GM12878 (cell line): ENCODE measurements around the gene MAP3K7CL. TPM values are rescaled to one million over a fixed set of nuclear protein-coding genes. Genes with fewer than 3 reads are reported as not detected.

Experiments
- ATAC-seq: fragments of 200-7000 bp; cut with Tn5 transposase; 3 replicates; pipeline ENCODE4 v1.9.1; 2020; ENCODE audit warnings: mild to moderate bottlenecking, moderate library complexity
- BruUV-seq: library from RNA; stranded (reverse); fragments of 400-500 nt; replicated peaks from 2 replicates; lab custom pipeline; 2021; lab: Mats Ljungman, UMichigan
- CTCF ChIA-PET: fragments of 300-600 bp; sonication (Branson Sonifier 250); formaldehyde crosslinking; extraction: SDS; loops from one replicate; lab custom pipeline; 2021; ENCODE audit warnings: inconsistent platforms; lab: Yijun Ruan, JAX
- POLR2A ChIA-PET: fragments of 350-600 bp; formaldehyde crosslinking; extraction: SDS; loops from one replicate; lab custom pipeline; 2021; ENCODE audit warnings: inconsistent platforms; lab: Charles Lee
- RAD21 ChIA-PET: fragments of 300-600 bp; sonication (Branson Sonifier 250); formaldehyde crosslinking; loops from one replicate; lab custom pipeline; 2023; ENCODE audit warnings: antibody characterized with exemption; ENCODE audit not compliant: unreplicated experiment; lab: Charles Lee
- SMC1A ChIA-PET: fragments of 300-600 bp; sonication (Branson Sonifier 250); formaldehyde crosslinking; loops from one replicate; lab custom pipeline; 2023; ENCODE audit not compliant: unreplicated experiment, uncharacterized antibody; lab: Charles Lee
- DNase-seq: peaks from one replicate; pipeline ENCODE4 v3.0.0-alpha.2; 2011; ENCODE audit warnings: low read depth, low spot score
- FAIRE-seq: peaks from 3 replicates; lab custom pipeline; 2011; peaks lifted over from hg19 to GRCh38; lab: Jason Lieb, UNC
- H2AFZ ChIP-seq: 2 replicates; pipeline ENCODE4 v1.6.0; 2011; ENCODE audit warnings: low read depth, low read length, control low read depth; ENCODE audit not compliant: control insufficient read depth
- H3K27ac ChIP-seq: 2 replicates; pipeline ENCODE4 v1.5.1; 2011; ENCODE audit warnings: control low read depth; ENCODE audit not compliant: control insufficient read depth, insufficient read depth
- H3K27me3 ChIP-seq, 2 experiments: replicated peaks in 1 of 2; 2 replicates each; pipeline versions ENCODE4 v1.6.0 to v1.6.1; 2011; ENCODE audit warnings: low read length in 1 of 2; ENCODE audit not compliant: control insufficient read depth in 2 of 2, insufficient read depth in 2 of 2
- H3K36me3 ChIP-seq, 2 experiments: 2 replicates each; pipeline ENCODE4 v1.5.1; 2011; ENCODE audit warnings: low read length in 1 of 2; ENCODE audit not compliant: control insufficient read depth in 2 of 2, insufficient read depth in 2 of 2
- H3K4me1 ChIP-seq: 2 replicates; pipeline ENCODE4 v1.6.1; 2011; ENCODE audit warnings: mild to moderate bottlenecking, low read length, moderate library complexity, mixed read lengths; ENCODE audit not compliant: control insufficient read depth, insufficient read depth
- H3K4me2 ChIP-seq: 2 replicates; pipeline ENCODE4 v1.6.0; 2011; ENCODE audit warnings: control low read depth; ENCODE audit not compliant: control insufficient read depth, insufficient read depth
- H3K4me3 ChIP-seq: fragments of 200-600 bp; sonication (generic); 2 replicates; pipeline ENCODE4 v1.5.1; 2016
- H3K79me2 ChIP-seq: 2 replicates; pipeline ENCODE4 v1.6.0; 2011; ENCODE audit warnings: low read length; ENCODE audit not compliant: control insufficient read depth, insufficient read depth
- H3K9ac ChIP-seq: 2 replicates; pipeline ENCODE4 v1.8.0; 2011; ENCODE audit warnings: low read length, control low read depth, mixed read lengths; ENCODE audit not compliant: control insufficient read depth, insufficient read depth
- H3K9me3 ChIP-seq: replicated peaks from 3 replicates; pipeline ENCODE4 v1.5.1; 2011; ENCODE audit warnings: mild to moderate bottlenecking, low read length; ENCODE audit not compliant: control insufficient read depth, insufficient read depth
- H4K20me1 ChIP-seq: 2 replicates; pipeline ENCODE4 v1.6.0; 2011; ENCODE audit not compliant: control insufficient read depth, insufficient read depth
- ATF7 ChIP-seq: fragments of 450-650 bp; IDR thresholded peaks from 2 replicates; pipeline ENCODE4 v1.6.1; 2016; ENCODE audit warnings: low read depth, mild to moderate bottlenecking
- BCL11A ChIP-seq: IDR thresholded peaks from 2 replicates; pipeline ENCODE4 v1.6.1; 2011; ENCODE audit warnings: low read depth, low read length
- RELA ChIP-seq: fragments of 450-650 bp; IDR thresholded peaks from 2 replicates; pipeline ENCODE4 v1.8.0; 2014; ENCODE audit warnings: borderline replicate concordance; ENCODE audit not compliant: partially characterized antibody
- SMARCA5 ChIP-seq: fragments of 450-650 bp; IDR thresholded peaks from 2 replicates; pipeline ENCODE4 v1.6.1; 2017; ENCODE audit warnings: mild to moderate bottlenecking
- ZNF687 ChIP-seq: fragments of 450-650 bp; IDR thresholded peaks from 2 replicates; pipeline ENCODE4 v1.6.1; 2017; ENCODE audit warnings: mild to moderate bottlenecking, moderate library complexity
- ZSCAN29 ChIP-seq: fragments of 450-650 bp; IDR thresholded peaks from 2 replicates; pipeline ENCODE4 v1.6.1; 2017; ENCODE audit warnings: mild to moderate bottlenecking, moderate library complexity
- WGBS: methylation state at CpG from one replicate; pipeline ENCODE4 v1.1.6; 2016; ENCODE audit warnings: low lambda C conversion rate; ENCODE audit not compliant: insufficient replicate concordance, insufficient coverage; ENCODE audit errors: missing lambda C conversion rate; 5-methylcytosine and 5-hydroxymethylcytosine counted together
- in situ Hi-C: fragments of 300-500 bp; cut with MboI; formaldehyde crosslinking; loops from 9 replicates; pipeline ENCODE4 v1.14.3; 2018; ENCODE audit warnings: mixed read lengths
- intact Hi-C: fragments of 100-400 bp; cut with micrococcal nuclease; formaldehyde crosslinking; loops from one replicate; pipeline ENCODE4 v1.14.2; 2022; ENCODE audit not compliant: unreplicated experiment
- polyA plus RNA-seq, 11 experiments: library from polyadenylated mRNA; depleted of rRNA in 4 of 11; unstranded in 6 of 11; stranded (reverse) in 5 of 11; fragments of >200 nt; fragmentation: Nextera tagmentation in 4 of 11; fragmentation: Illumina TruSeq in 1 of 11; extraction: Ambion mirVana in 4 of 11; extraction: Trizol in 1 of 11; gene quantifications; 1 replicate in 1 of 11; 2 replicates in 10 of 11; pipeline versions ENCODE4 v1.2.1 to v1.2.3, GENCODE V29; 2011 to 2016; ENCODE audit warnings: inconsistent platforms in 2 of 11, missing spikeins in 2 of 11, low read depth in 1 of 11
- total RNA-seq, 4 experiments: library from RNA; depleted of rRNA in 3 of 4; stranded (reverse); fragments of >200 nt in 3 of 4; fragmentation: Illumina TruSeq in 1 of 4; extraction: Trizol in 1 of 4; gene quantifications; 2 replicates each; pipeline versions ENCODE4 v1.2.1 to v1.2.3, GENCODE V29; 2013 to 2021
- TF ChIP-seq, protein P1 (sequence below): fragments of 450-650 bp; IDR thresholded peaks from 2 replicates; pipeline ENCODE4 v1.6.1; 2017; ENCODE audit warnings: mild to moderate bottlenecking, low read depth, inconsistent platforms; ENCODE audit not compliant: poor library complexity, severe bottlenecking
- TF ChIP-seq, protein P2 (sequence below): fragments of 450-650 bp; formaldehyde crosslinking; IDR thresholded peaks from 2 replicates; pipeline ENCODE4 v1.4.0; 2020; ENCODE audit warnings: mild to moderate bottlenecking, moderate library complexity
- TF ChIP-seq, protein P3 (sequence below): fragments of 450-650 bp; formaldehyde crosslinking; IDR thresholded peaks from 2 replicates; pipeline ENCODE4 v1.4.0; 2022; ENCODE audit warnings: mild to moderate bottlenecking, moderate library complexity

The MAP3K7CL gene
- total and polyA plus RNA-seq, 10 of the 15 experiments (the other 5 are each of a cell fraction or from before 2014, with no cell fraction given): 3.2 to 19.7 (median 6.6) TPM

GRCh38 chr21:29104239-29104708, 26.2 kb upstream of the MAP3K7CL start:
- Histone ChIP-seq H3K27me3 (no peaks in the 10 kb centered on the region), H3K4me3 (no peak overlapping the region), H4K20me1 (no peaks in the 10 kb centered on the region), H3K4me1 (peaks cover 13% of the 10 kb centered on the region), H3K9me3 (no peaks in the 10 kb centered on the region), H2AFZ (peak overlapping the region; percentile 25; the same call in 1 of the 2 replicates), H3K79me2 (no peaks in the 10 kb centered on the region), H3K36me3 (no peaks in the 10 kb centered on the region; a peak in 1 of 4 replicates), H3K27ac (0 out of 2 replicates have a peak overlapping the region, but pooled peaks have one; percentile 4), H3K9ac (no peak overlapping the region), H3K4me2 (no peak overlapping the region)
- peak; percentile 66 for FAIRE-seq
- CTCF ChIA-PET: interaction anchor here (0.5 to 2.1 kb wide), 12 partner anchors 8 to 272 kb away, joined by 3 to 8 read pairs (median 4); no protein-coding TSS in a partner anchor
- RAD21 ChIA-PET: interaction anchor here (0.7 to 1.7 kb wide), 6 partner anchors 17 to 196 kb away, joined by 3 to 4 read pairs (median 4); no protein-coding TSS in a partner anchor
- ATAC-seq: peak; percentile 89
- DNase-seq: no peak
- BruUV-seq: no TSS peak
- POLR2A ChIA-PET: interaction anchor here (0.9 to 1.1 kb wide), 2 partner anchors 21 to 37 kb away, joined by 3 read pairs; no protein-coding TSS in a partner anchor
- 56% methylated on average over 7 of the region's 7 CpGs for WGBS
- intact Hi-C loops (no loop called here), in situ Hi-C loops (no loop called here)
- SMC1A ChIA-PET: interaction anchor here (0.9 to 4.5 kb wide), 11 partner anchors 11 to 268 kb away, joined by 3 to 37 read pairs (median 3); partner anchors contain the start of gene MAP3K7CL
- TF ChIP-seq RELA: no peak
- 0 out of 2 replicates have a peak, but pooled peaks have one; percentile 32 for TF ChIP-seq SMARCA5
- TF ChIP-seq, protein P1, sequence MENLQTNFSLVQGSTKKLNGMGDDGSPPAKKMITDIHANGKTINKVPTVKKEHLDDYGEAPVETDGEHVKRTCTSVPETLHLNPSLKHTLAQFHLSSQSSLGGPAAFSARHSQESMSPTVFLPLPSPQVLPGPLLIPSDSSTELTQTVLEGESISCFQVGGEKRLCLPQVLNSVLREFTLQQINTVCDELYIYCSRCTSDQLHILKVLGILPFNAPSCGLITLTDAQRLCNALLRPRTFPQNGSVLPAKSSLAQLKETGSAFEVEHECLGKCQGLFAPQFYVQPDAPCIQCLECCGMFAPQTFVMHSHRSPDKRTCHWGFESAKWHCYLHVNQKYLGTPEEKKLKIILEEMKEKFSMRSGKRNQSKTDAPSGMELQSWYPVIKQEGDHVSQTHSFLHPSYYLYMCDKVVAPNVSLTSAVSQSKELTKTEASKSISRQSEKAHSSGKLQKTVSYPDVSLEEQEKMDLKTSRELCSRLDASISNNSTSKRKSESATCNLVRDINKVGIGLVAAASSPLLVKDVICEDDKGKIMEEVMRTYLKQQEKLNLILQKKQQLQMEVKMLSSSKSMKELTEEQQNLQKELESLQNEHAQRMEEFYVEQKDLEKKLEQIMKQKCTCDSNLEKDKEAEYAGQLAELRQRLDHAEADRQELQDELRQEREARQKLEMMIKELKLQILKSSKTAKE: peak; percentile 46
- 0 out of 2 replicates have a peak, but pooled peaks have one; percentile 37 for TF ChIP-seq ATF7
- TF ChIP-seq ZNF687: peak; percentile 85; the same call in 1 of the 2 replicates
- TF ChIP-seq, protein P2, sequence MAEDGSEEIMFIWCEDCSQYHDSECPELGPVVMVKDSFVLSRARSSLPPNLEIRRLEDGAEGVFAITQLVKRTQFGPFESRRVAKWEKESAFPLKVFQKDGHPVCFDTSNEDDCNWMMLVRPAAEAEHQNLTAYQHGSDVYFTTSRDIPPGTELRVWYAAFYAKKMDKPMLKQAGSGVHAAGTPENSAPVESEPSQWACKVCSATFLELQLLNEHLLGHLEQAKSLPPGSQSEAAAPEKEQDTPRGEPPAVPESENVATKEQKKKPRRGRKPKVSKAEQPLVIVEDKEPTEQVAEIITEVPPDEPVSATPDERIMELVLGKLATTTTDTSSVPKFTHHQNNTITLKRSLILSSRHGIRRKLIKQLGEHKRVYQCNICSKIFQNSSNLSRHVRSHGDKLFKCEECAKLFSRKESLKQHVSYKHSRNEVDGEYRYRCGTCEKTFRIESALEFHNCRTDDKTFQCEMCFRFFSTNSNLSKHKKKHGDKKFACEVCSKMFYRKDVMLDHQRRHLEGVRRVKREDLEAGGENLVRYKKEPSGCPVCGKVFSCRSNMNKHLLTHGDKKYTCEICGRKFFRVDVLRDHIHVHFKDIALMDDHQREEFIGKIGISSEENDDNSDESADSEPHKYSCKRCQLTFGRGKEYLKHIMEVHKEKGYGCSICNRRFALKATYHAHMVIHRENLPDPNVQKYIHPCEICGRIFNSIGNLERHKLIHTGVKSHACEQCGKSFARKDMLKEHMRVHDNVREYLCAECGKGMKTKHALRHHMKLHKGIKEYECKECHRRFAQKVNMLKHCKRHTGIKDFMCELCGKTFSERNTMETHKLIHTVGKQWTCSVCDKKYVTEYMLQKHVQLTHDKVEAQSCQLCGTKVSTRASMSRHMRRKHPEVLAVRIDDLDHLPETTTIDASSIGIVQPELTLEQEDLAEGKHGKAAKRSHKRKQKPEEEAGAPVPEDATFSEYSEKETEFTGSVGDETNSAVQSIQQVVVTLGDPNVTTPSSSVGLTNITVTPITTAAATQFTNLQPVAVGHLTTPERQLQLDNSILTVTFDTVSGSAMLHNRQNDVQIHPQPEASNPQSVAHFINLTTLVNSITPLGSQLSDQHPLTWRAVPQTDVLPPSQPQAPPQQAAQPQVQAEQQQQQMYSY (CRISPR knock-in tag): no peak
- TF ChIP-seq ZSCAN29: no peak
- 0 out of 2 replicates have a peak, but pooled peaks have one; percentile 8 for TF ChIP-seq BCL11A
- TF ChIP-seq, protein P3, sequence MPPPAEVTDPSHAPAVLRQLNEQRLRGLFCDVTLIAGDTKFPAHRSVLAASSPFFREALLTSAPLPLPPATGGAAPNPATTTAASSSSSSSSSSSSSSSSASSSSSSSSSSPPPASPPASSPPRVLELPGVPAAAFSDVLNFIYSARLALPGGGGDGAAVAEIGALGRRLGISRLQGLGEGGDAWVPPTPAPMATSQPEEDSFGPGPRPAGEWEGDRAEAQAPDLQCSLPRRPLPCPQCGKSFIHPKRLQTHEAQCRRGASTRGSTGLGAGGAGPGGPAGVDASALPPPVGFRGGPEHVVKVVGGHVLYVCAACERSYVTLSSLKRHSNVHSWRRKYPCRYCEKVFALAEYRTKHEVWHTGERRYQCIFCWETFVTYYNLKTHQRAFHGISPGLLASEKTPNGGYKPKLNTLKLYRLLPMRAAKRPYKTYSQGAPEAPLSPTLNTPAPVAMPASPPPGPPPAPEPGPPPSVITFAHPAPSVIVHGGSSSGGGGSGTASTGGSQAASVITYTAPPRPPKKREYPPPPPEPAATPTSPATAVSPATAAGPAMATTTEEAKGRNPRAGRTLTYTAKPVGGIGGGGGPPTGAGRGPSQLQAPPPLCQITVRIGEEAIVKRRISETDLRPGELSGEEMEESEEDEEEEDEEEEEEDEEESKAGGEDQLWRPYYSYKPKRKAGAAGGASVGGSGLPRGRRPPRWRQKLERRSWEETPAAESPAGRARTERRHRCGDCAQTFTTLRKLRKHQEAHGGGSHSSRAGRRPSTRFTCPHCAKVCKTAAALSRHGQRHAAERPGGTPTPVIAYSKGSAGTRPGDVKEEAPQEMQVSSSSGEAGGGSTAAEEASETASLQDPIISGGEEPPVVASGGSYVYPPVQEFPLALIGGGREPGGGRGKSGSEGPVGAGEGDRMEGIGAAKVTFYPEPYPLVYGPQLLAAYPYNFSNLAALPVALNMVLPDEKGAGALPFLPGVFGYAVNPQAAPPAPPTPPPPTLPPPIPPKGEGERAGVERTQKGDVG: no peak
